ENCODE results near the gene HAUS8.

- no peak for TF ChIP-seq CTCF (IDR thresholded peaks at IDR 0.05; ENCODE audit: poor library complexity)
- no peak for TF ChIP-seq EZH2 (IDR thresholded peaks at IDR 0.05; ENCODE audit: borderline replicate concordance)
These were observed 39.2 kb upstream of the HAUS8 start for GRCh38 chr19:17114414-17114831.

Measured in hepatocyte (in vitro differentiated cells).